GM21786 (cell line): Measurements from ENCODE around the gene ABL2.

Experiments
- ATAC-seq: cut with Tn5 transposase; IDR thresholded peaks from one replicate; pipeline ENCODE4 v1.9.1; 2021; ENCODE audit not compliant: unreplicated experiment

The ABL2 gene

GRCh38 chr1:179058487-179059483 is 170.7 kb downstream of the ABL2 start:
- no peak for ATAC-seq

GRCh38 chr1:179055937-179056336 is 173.5 kb downstream of the ABL2 start:
- no peak for ATAC-seq

GRCh38 chr1:179053486-179053885 is 176.0 kb downstream of the ABL2 start:
- ATAC-seq: no peak

GRCh38 chr1:179052776-179053175 is 176.7 kb downstream of the ABL2 start:
- ATAC-seq: no peak
